Transverse colon (tissue), 4 donors: Measurements from ENCODE around the gene SCAPER. TPM values are rescaled to one million over a fixed set of nuclear protein-coding genes. Genes with fewer than 3 reads are reported as not detected.

Experiments used
- DNase-seq: peaks from one replicate; pipeline ENCODE4 v3.0.0-alpha.2; 2019
- H3K27ac ChIP-seq, 4 donors: fragments of 200-600 bp; sonication (generic); 2 replicates each; pipeline ENCODE4 v1.5.1; 2016 to 2018; ENCODE audit warnings: inconsistent platforms in 4 of 4
- H3K27me3 ChIP-seq: fragments of 200-600 bp; sonication (generic); 2 replicates; pipeline ENCODE4 v1.5.1; 2017; ENCODE audit warnings: inconsistent platforms
- H3K36me3 ChIP-seq, 4 donors: fragments of 200-600 bp; sonication (generic); 2 replicates each; pipeline ENCODE4 v1.5.1; 2017 to 2019; ENCODE audit warnings: inconsistent platforms in 4 of 4
- H3K4me1 ChIP-seq, 4 donors: fragments of 200-600 bp; sonication (generic); 2 replicates each; pipeline ENCODE4 v1.5.1; 2017 to 2020; ENCODE audit warnings: inconsistent platforms in 4 of 4
- H3K4me3 ChIP-seq, 4 donors: fragments of 200-600 bp; sonication (generic); 1 replicate in 1 of 4; 2 replicates in 3 of 4; pipeline versions ENCODE4 v1.5.1 to v1.6.1; 2017 to 2019; ENCODE audit warnings: inconsistent platforms in 4 of 4
- H3K9me3 ChIP-seq, 2 donors: fragments of 200-600 bp; sonication (generic); 2 replicates each; pipeline ENCODE4 v1.5.1; 2017 to 2019; ENCODE audit warnings: inconsistent platforms in 2 of 2
- EP300 ChIP-seq: sonication (generic); formaldehyde crosslinking; IDR thresholded peaks from one replicate; pipeline ENCODE4 v1.6.1; 2017; ENCODE audit warnings: antibody characterized with exemption, low read depth
- POLR2A ChIP-seq: fragments of 450-650 bp; IDR thresholded peaks from one replicate; pipeline ENCODE4 v1.6.1; 2016; ENCODE audit warnings: antibody characterized with exemption, mild to moderate bottlenecking, moderate library complexity
- POLR2AphosphoS5 ChIP-seq, 3 donors: sonication (generic); formaldehyde crosslinking; IDR thresholded peaks; one replicate each; pipeline ENCODE4 v1.6.1; 2016; ENCODE audit warnings: antibody characterized with exemption in 3 of 3
- WGBS, 2 donors: methylation state at CpG; one replicate each; pipeline ENCODE4 v1.1.5; 2018; ENCODE audit warnings: low coverage in 1 of 2; 5-methylcytosine and 5-hydroxymethylcytosine counted together
- in situ Hi-C, 4 donors: fragments of 200-750 bp; cut with MboI; loops; one replicate each; pipeline versions ENCODE4 v1.15.0 to v1.15.1; 2017; ENCODE audit warnings: low sequenced_read_pairs in 3 of 4, low pct_ligation_motif_present in 1 of 4, low pct_unique_long_range_greater_than_20kb in 1 of 4
- intact Hi-C: fragments of 100-400 bp; cut with DNase I; formaldehyde crosslinking; loops from one replicate; pipeline ENCODE4 v1.15.1; 2023; ENCODE audit warnings: low total_unique reads
- total RNA-seq, 4 donors: library from RNA; depleted of rRNA; stranded (reverse); fragments of >200 nt; gene quantifications; one replicate each; pipeline ENCODE4 v1.1.0, GENCODE V29; 2016
- TF ChIP-seq, protein P1 (sequence below), 5 experiments: fragments of 200-600 bp in 3 of 5; fragments of 450-650 bp in 2 of 5; sonication (generic) in 3 of 5; IDR thresholded peaks; 1 replicate in 2 of 5; 2 replicates in 3 of 5; pipeline ENCODE4 v1.5.1; 2016 to 2017; ENCODE audit warnings: antibody characterized with exemption in 5 of 5, inconsistent platforms in 3 of 5, mild to moderate bottlenecking in 2 of 5, moderate library complexity in 1 of 5

The SCAPER gene
- total RNA-seq, 4 donors from 2014 or later = 31.8 to 121 (median 48.7) TPM

DNA sequence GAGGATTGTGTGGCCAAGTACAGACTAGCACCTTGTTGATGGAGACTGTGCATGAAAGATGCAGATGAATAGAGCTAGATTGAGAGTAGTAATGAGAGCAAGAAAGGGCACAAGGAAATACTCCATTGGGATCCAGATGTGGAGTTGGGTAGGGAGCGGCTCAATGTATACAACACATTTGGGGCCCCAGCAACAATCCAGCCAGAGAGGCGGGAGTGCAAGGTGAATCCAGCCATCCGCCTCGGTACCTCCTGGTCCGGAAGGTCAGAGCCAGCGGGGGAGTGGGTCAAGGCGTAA lies 559.6 kb downstream of the SCAPER start:
- 32 to 55% methylated on average over 3 to 7 of the region's 7 CpGs for WGBS, 2 donors
- in situ Hi-C loops (loop anchor here in 1 of 4 donors (25.0 kb wide), 1 partner anchor 158 kb away; no protein-coding TSS in a partner anchor), intact Hi-C loops (no loop called here)
- TF ChIP-seq POLR2AphosphoS5 (IDR thresholded peaks at IDR 0.05) (no peak), EP300 (no peak), POLR2A (no peak)
- TF ChIP-seq, protein P1, sequence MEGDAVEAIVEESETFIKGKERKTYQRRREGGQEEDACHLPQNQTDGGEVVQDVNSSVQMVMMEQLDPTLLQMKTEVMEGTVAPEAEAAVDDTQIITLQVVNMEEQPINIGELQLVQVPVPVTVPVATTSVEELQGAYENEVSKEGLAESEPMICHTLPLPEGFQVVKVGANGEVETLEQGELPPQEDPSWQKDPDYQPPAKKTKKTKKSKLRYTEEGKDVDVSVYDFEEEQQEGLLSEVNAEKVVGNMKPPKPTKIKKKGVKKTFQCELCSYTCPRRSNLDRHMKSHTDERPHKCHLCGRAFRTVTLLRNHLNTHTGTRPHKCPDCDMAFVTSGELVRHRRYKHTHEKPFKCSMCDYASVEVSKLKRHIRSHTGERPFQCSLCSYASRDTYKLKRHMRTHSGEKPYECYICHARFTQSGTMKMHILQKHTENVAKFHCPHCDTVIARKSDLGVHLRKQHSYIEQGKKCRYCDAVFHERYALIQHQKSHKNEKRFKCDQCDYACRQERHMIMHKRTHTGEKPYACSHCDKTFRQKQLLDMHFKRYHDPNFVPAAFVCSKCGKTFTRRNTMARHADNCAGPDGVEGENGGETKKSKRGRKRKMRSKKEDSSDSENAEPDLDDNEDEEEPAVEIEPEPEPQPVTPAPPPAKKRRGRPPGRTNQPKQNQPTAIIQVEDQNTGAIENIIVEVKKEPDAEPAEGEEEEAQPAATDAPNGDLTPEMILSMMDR (IDR thresholded peaks at IDR 0.05) = no peak
- H3K27ac ChIP-seq = peak overlapping the region in 3 of 4 donors; percentile 77 to 86 (median 86)
- DNase-seq = no peak
- peaks cover 0 to 62% (median 46%) of the 10 kb centered on the region in 4 donors for H3K4me1 ChIP-seq
- H3K27me3 ChIP-seq = peaks cover 83% of the 10 kb centered on the region
- H3K9me3 ChIP-seq = no peaks in the 10 kb centered on the region
- H3K4me3 ChIP-seq = peak overlapping the region in 2 of 4 donors; percentile 48 to 73
- no peaks in the 10 kb centered on the region for H3K36me3 ChIP-seq

DNA sequence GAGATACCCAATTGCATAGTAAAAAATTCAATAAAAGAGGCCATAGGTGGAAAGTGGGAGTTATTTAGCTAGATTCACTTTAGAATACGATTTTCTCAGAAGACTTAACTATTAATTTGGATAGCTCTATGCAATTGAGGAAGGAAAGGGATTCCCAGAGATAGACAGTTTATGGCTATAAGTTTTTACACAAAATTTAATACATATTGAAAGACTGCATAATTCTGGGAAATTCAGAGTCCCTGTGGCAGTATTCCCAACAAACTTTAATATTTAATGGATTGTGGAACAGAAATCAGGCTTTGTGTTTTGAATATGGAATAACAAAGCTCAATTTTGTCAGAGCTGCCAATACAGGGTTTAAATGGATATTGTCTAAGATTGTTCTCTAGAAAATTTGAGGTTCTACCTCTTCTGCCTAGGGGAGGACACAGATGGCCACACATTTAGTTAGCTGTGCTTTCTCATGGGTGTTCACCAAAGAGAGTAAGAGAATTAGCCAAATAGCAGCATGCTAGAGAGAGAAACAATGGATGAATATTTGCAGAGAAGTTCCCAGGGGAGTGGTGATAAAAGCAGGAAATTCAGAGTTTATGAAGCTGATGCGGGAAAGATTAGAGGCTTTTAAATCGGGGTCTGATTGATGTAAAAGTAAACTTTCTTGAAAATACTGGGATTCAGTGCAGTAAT lies 560.1 kb downstream of the SCAPER start:
- H3K27ac ChIP-seq = peak overlapping the region in 2 of 4 donors; percentile 86
- intact Hi-C loops = no loop called here
- H3K9me3 ChIP-seq = no peaks in the 10 kb centered on the region
- no peak for DNase-seq
- TF ChIP-seq, protein P1 (IDR thresholded peaks at IDR 0.05) = no peak
- peaks cover 0 to 67% (median 51%) of the 10 kb centered on the region in 4 donors for H3K4me1 ChIP-seq
- H3K36me3 ChIP-seq = no peaks in the 10 kb centered on the region
- H3K4me3 ChIP-seq = no peak overlapping the region
- in situ Hi-C loops = loop anchor here in 1 of 4 donors (25.0 kb wide), 1 partner anchor 158 kb away; no protein-coding TSS in a partner anchor
- 20 to 30% methylated on average over 3 of the region's 3 CpGs for WGBS, 2 donors
- peaks cover 88% of the 10 kb centered on the region for H3K27me3 ChIP-seq

DNA sequence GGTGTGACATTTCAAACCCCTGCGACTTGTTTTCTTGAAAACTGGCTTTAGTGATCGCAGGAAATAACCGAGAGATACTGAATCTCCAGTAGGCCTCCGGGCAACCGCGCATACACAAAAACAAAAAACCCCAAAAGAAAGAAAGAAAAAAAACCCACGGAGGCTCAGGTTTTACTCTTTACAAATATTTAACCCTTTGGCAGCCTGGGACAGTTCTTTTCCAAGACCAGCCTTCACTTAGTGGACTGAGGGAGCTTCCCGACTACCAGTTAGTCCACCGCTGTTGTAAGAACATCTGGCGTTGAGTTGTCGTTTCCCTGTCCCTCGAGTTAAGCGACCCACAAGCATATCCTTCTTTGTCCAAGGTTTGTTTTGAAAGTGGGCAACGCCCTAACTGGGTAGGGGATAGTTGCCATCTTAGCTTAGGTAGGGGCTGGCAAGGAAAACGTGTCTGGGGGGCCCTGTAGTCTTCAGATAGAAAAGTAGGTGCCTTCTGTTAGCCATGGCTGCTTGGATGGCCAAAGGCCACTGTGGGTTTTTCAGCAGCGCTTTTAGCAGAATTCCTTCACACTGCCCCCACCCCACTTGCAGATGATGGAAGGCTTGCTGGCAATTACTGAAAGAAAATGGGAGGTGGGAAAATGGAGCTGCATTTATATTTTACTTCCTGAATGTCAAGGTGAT lies 561.7 kb downstream of the SCAPER start:
- TF ChIP-seq POLR2A (no peak), EP300 (no peak), POLR2AphosphoS5 (IDR thresholded peaks at IDR 0.05) (no peak)
- TF ChIP-seq, protein P1 (IDR thresholded peaks at IDR 0.05) = no peak
- in situ Hi-C loops = loop anchor here in 1 of 4 donors (25.0 kb wide), 1 partner anchor 156 kb away; no protein-coding TSS in a partner anchor

DNA sequence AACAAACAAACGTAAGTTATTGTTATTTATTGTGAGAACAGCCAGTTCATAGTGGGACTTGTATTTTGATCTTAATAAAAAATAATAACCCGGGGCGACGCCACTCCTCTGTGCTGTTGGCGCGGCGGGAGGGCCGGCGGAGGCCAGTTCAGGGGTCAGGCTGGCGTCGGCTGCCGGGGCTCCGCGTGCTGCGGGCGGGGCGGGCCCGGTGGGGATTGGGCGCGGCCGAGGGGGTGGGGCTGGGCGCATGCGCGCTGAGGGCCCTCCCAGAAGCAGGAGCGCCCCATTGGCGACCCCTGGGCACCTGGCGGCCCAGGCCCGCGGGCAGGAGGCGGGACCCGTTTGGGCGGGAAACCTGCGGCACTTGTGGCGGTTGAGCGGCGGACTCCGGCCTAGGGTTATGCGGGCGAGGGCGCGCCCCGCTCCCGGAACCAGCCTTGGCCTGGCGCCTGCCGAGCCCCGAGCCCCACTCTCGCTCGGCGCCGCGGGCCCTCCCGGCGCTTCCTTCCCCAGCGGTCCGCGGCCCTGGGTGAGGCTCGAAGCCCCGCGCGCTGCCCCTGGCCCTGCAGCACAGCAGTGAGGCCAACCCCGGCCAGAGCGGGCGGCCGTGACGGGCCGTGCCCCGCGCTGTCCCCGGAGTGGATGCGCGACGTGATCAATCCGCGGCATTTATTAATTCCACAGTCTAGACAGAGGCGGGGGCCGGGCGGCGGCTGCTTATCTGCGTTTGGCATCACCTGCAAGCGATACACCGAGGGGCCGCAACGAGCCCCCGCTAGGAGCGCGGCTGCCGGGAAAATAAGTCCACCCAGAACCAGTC lies 562.5 kb downstream of the SCAPER start:
- DNase-seq = peak; percentile 65
- in situ Hi-C loops (loop anchor here in 1 of 4 donors (25.0 kb wide), 1 partner anchor 155 kb away; no protein-coding TSS in a partner anchor), intact Hi-C loops (no loop called here)
- 42 to 67% methylated on average over 3 to 52 of the region's 87 CpGs for WGBS, 2 donors
- H3K4me1 ChIP-seq = peaks cover 0 to 81% (median 68%) of the 10 kb centered on the region in 4 donors
- peak overlapping the region in 3 of 4 donors; percentile 8 to 42 (median 21) for H3K4me3 ChIP-seq
- no peaks in the 10 kb centered on the region for H3K36me3 ChIP-seq
- H3K27me3 ChIP-seq = peaks cover 99% of the 10 kb centered on the region
- no peak for TF ChIP-seq POLR2A
- TF ChIP-seq, protein P1 (IDR thresholded peaks at IDR 0.05) = no peak
- peak in 1 of 3 donors; percentile 25 for TF ChIP-seq POLR2AphosphoS5 (IDR thresholded peaks at IDR 0.05)
- no peaks in the 10 kb centered on the region for H3K9me3 ChIP-seq
- H3K27ac ChIP-seq = peak overlapping the region in 3 of 4 donors; percentile 4 to 19 (median 18)

More for the DNA sequence above, 561.7 kb downstream of the SCAPER start:
- peak overlapping the region in 2 of 4 donors; percentile 8 to 42 for H3K4me3 ChIP-seq
- H3K27ac ChIP-seq = peak overlapping the region in 2 of 4 donors; percentile 18 to 19
- H3K4me1 ChIP-seq = peaks cover 0 to 79% (median 61%) of the 10 kb centered on the region in 4 donors
- no peaks in the 10 kb centered on the region for H3K36me3 ChIP-seq
- H3K27me3 ChIP-seq = peaks cover 98% of the 10 kb centered on the region
- WGBS, 2 donors = 29 to 37% methylated on average over 14 to 16 of the region's 16 CpGs
- intact Hi-C loops = no loop called here
- no peak for DNase-seq
- H3K9me3 ChIP-seq = no peaks in the 10 kb centered on the region
